OCI-LY3 (cell line): ENCODE measurements around the gene UNC93A.

Experiments used
- H2AFZ ChIP-seq: fragments of 200-600, 300-600 bp; shearing (Covaris generic); 2 replicates; pipeline ENCODE4 v1.6.0; 2014; ENCODE audit warnings: antibody characterized with exemption, low read depth, low read length
- H3K27ac ChIP-seq: fragments of 200-600, 300-600 bp; sonication (generic); 2 replicates; pipeline ENCODE4 v1.5.1; 2014; ENCODE audit warnings: mild to moderate bottlenecking, low read length, moderate library complexity, mixed read lengths
- H3K27me3 ChIP-seq: fragments of 200-600, 300-600 bp; sonication (generic); 2 replicates; pipeline ENCODE4 v1.6.1; 2014; ENCODE audit warnings: low read depth, low read length, mixed read lengths
- H3K36me3 ChIP-seq: fragments of 200-600, 300-600 bp; sonication (generic); replicated peaks from 2 replicates; pipeline ENCODE3; 2014; ENCODE audit warnings: low read depth, low read length, mixed read lengths
- H3K4me1 ChIP-seq: fragments of 300-600, 200-600 bp; sonication (generic); 2 replicates; pipeline ENCODE4 v1.6.1; 2014; ENCODE audit warnings: low read length, mixed read lengths
- H3K4me2 ChIP-seq: fragments of 200-600, 300-600 bp; sonication (generic); 2 replicates; pipeline ENCODE4 v1.6.1; 2014; ENCODE audit warnings: low read length, mixed read lengths
- H3K4me3 ChIP-seq: fragments of 300-600, 200-600 bp; sonication (generic); 2 replicates; pipeline ENCODE4 v1.5.1; 2014; ENCODE audit warnings: antibody characterized with exemption, mild to moderate bottlenecking, low read length, moderate library complexity
- H3K79me2 ChIP-seq: fragments of 300-600, 200-600 bp; shearing (Covaris generic); 2 replicates; pipeline ENCODE4 v1.6.1; 2014; ENCODE audit warnings: mild to moderate bottlenecking, low read length, mixed read lengths
- H3K9ac ChIP-seq: fragments of 300-600, 200-600 bp; shearing (Covaris generic); 2 replicates; pipeline ENCODE4 v1.6.0; 2014; ENCODE audit warnings: mild to moderate bottlenecking, low read length, moderate library complexity
- H3K9me3 ChIP-seq: fragments of 200-600, 300-600 bp; shearing (Covaris generic); 2 replicates; pipeline ENCODE4 v1.6.1; 2014; ENCODE audit warnings: low read length, mixed read lengths; ENCODE audit not compliant: insufficient read depth
- H4K20me1 ChIP-seq: fragments of 200-600, 300-600 bp; sonication (generic); 2 replicates; pipeline ENCODE4 v1.6.1; 2016; ENCODE audit warnings: low read length, mixed read lengths; ENCODE audit not compliant: insufficient read depth
- EZH2phosphoT487 ChIP-seq: fragments of 200-600 bp; shearing (Covaris generic); IDR thresholded peaks from 2 replicates; pipeline ENCODE4 v1.6.1; 2018; ENCODE audit warnings: antibody characterized with exemption, mixed run types, low read depth
- TF ChIP-seq, protein P1 (sequence below): fragments of 200-600, 300-600 bp; sonication (generic); IDR thresholded peaks from 2 replicates; pipeline ENCODE4 v1.5.1; 2014; ENCODE audit warnings: antibody characterized with exemption, low read length, low read depth

Gene UNC93A

DNA sequence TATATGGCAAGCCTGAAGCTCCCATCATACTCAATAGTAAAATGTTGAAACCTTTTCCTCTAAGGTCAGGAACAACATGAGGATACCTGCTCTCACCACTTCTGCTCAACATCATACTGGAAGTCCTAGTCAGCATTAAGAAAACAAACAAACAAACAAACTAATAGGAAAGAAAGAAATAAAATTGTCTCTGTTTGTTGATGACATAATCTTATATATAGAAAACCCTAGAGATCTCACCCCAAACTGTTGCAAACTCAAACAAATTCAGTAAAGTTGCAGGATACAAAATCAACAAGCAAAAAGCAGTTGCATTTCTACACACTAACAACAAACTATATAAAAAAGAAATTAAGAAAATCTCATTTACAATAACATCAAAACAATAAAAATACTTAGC is 54.2 kb downstream of the UNC93A start:
- Histone ChIP-seq H3K79me2 (no peaks in the 10 kb centered on the region), H3K27me3 (peaks cover 5% of the 10 kb centered on the region; the same call in 1 of the 2 replicates)
- TF ChIP-seq, protein P1, sequence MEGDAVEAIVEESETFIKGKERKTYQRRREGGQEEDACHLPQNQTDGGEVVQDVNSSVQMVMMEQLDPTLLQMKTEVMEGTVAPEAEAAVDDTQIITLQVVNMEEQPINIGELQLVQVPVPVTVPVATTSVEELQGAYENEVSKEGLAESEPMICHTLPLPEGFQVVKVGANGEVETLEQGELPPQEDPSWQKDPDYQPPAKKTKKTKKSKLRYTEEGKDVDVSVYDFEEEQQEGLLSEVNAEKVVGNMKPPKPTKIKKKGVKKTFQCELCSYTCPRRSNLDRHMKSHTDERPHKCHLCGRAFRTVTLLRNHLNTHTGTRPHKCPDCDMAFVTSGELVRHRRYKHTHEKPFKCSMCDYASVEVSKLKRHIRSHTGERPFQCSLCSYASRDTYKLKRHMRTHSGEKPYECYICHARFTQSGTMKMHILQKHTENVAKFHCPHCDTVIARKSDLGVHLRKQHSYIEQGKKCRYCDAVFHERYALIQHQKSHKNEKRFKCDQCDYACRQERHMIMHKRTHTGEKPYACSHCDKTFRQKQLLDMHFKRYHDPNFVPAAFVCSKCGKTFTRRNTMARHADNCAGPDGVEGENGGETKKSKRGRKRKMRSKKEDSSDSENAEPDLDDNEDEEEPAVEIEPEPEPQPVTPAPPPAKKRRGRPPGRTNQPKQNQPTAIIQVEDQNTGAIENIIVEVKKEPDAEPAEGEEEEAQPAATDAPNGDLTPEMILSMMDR: no peak
- no peak for TF ChIP-seq EZH2phosphoT487

DNA sequence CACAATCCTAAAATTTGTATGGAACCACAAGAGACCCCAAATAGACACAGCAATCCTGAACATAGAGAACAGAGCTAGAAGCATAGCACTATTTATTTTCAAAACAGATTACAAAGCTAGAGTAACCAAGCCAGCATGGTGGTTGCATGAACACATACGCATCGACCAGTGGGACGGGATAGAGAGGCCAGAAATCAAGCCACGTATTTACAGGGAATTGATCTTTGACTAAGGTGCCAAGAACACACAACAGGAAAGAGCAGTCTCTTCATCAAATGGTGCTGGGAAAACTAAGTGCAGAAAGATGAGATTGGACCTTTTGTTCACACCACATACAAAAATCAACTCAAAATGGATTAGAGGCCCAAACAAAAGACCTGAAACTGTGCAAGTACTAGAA is 54.8 kb downstream of the UNC93A start:
- no peak overlapping the region for H3K9ac ChIP-seq
- H3K27ac ChIP-seq: no peak overlapping the region
- H3K27me3 ChIP-seq: peaks cover 5% of the 10 kb centered on the region; the same call in 1 of the 2 replicates
- no peak overlapping the region for H2AFZ ChIP-seq
- H3K36me3 ChIP-seq: no peaks in the 10 kb centered on the region
- no peaks in the 10 kb centered on the region for H3K4me1 ChIP-seq
- no peaks in the 10 kb centered on the region for H3K79me2 ChIP-seq
- H3K4me2 ChIP-seq: no peak overlapping the region
- H3K9me3 ChIP-seq: no peaks in the 10 kb centered on the region
- TF ChIP-seq, protein P1: no peak
- no peak for TF ChIP-seq EZH2phosphoT487
- no peak overlapping the region for H3K4me3 ChIP-seq
- H4K20me1 ChIP-seq: no peaks in the 10 kb centered on the region

More for the DNA sequence above, 54.2 kb downstream of the UNC93A start:
- no peak overlapping the region for H3K27ac ChIP-seq
- no peak overlapping the region for H3K4me2 ChIP-seq
- H3K9me3 ChIP-seq: no peaks in the 10 kb centered on the region
- H2AFZ ChIP-seq: no peak overlapping the region
- no peaks in the 10 kb centered on the region for H4K20me1 ChIP-seq
- no peaks in the 10 kb centered on the region for H3K4me1 ChIP-seq
- no peak overlapping the region for H3K4me3 ChIP-seq
- no peaks in the 10 kb centered on the region for H3K36me3 ChIP-seq
- no peak overlapping the region for H3K9ac ChIP-seq

DNA sequence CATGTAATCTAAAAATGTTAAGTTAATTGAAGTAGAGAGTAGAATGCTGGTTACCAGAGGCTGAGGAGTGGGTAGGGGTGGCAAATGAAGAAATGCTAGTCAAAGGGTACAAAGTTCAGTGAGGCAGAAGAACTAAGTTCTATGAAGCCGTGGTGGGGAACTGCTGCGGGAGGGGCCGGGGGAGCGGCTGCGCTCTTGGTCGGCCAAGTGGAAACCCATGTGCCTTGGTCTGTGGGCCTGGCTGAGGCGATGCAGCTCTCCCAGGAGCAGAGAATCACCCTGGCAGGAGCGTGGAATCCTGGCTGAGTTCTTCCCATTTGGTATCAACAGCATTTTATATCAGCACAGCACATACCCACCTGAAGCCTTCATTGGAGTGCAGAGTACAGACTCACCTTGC is 56.1 kb downstream of the UNC93A start:
- Histone ChIP-seq H2AFZ (no peak overlapping the region), H3K4me2 (no peak overlapping the region), H3K27me3 (peaks cover 5% of the 10 kb centered on the region; the same call in 1 of the 2 replicates), H3K27ac (no peak overlapping the region), H3K9me3 (no peaks in the 10 kb centered on the region), H3K79me2 (no peaks in the 10 kb centered on the region), H3K4me1 (peaks cover 8% of the 10 kb centered on the region; the same call in 1 of the 2 replicates), H3K9ac (no peak overlapping the region), H4K20me1 (no peaks in the 10 kb centered on the region), H3K4me3 (no peak overlapping the region), H3K36me3 (no peaks in the 10 kb centered on the region)
- TF ChIP-seq, protein P1: no peak
- TF ChIP-seq EZH2phosphoT487: no peak

DNA sequence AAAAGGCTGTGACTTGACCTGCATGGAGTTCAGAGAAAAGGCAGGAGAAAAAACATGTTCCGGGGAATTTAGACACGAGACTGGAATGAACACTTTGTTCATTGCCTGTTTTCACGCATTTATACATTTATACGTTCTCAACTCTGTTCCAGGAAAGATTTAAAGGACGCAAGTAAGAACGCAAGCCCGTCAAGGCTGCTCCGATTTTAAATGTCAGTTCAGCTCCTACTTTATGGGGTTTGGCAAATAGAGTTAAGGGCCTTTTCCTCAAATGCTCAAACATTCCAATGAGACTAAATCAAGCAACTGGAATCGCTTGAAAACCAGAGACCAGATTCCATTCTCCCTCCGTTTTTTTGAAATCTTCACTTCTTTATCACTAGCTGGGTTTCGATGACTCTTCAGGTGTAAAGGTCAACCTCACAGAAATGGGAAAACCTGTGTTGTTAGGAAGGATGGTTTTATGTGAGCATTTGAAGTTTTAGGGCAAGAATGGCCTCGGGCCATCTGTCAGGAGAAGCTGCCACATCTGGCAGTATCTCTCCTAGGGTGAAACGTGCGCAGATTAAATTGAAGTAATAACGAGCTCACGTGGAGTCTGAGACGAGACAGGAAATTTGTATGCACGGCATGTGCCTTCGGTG is 58.6 kb downstream of the UNC93A start:
- H3K27ac ChIP-seq: no peak overlapping the region
- peaks cover 10% of the 10 kb centered on the region; the same call in 1 of the 2 replicates for H3K4me1 ChIP-seq
- no peaks in the 10 kb centered on the region for H3K9me3 ChIP-seq
- H3K9ac ChIP-seq: no peak overlapping the region
- no peaks in the 10 kb centered on the region for H3K79me2 ChIP-seq
- H4K20me1 ChIP-seq: no peaks in the 10 kb centered on the region
- no peak overlapping the region for H2AFZ ChIP-seq
- no peak for TF ChIP-seq EZH2phosphoT487
- TF ChIP-seq, protein P1: no peak
- no peaks in the 10 kb centered on the region for H3K36me3 ChIP-seq
- no peak overlapping the region for H3K4me3 ChIP-seq
- H3K27me3 ChIP-seq: peaks cover 5% of the 10 kb centered on the region; the same call in 1 of the 2 replicates
- no peak overlapping the region for H3K4me2 ChIP-seq
